IMR-90 (cell line): ENCODE results near the gene MRPS34. TPM values are rescaled to one million over a fixed set of nuclear protein-coding genes. Genes with fewer than 3 reads are reported as not detected.

Experiments used
- ATAC-seq: fragments of 200-7000 bp; cut with Tn5 transposase; 2 replicates; pipeline ENCODE4 v1.9.1; 2020; ENCODE audit warnings: low read depth, mild to moderate bottlenecking, moderate library complexity
- BruUV-seq: library from RNA; stranded (reverse); fragments of 400-500 nt; replicated peaks from 2 replicates; lab custom pipeline; 2021; lab: Mats Ljungman, UMichigan
- CTCF ChIA-PET: fragments of 300-600 bp; formaldehyde crosslinking; extraction: SDS; loops from one replicate; lab custom pipeline; 2021; ENCODE audit warnings: antibody characterized with exemption; lab: Yijun Ruan, JAX
- POLR2A ChIA-PET: fragments of 300-600 bp; sonication (Branson Sonifier 250); formaldehyde crosslinking; loops from one replicate; lab custom pipeline; 2022; ENCODE audit warnings: antibody characterized with exemption; ENCODE audit not compliant: unreplicated experiment; lab: Charles Lee
- DNase-seq: peaks from one replicate; pipeline ENCODE4 v3.0.0; 2013
- H2AFZ ChIP-seq: replicated peaks from 2 replicates; pipeline ENCODE3; 2013; ENCODE audit warnings: low read length, mild to moderate bottlenecking; ENCODE audit not compliant: poor library complexity
- H2AK5ac ChIP-seq: 2 replicates; pipeline ENCODE4 v1.6.1; 2013; ENCODE audit warnings: low read depth, low read length, inconsistent platforms
- H2AK9ac ChIP-seq: replicated peaks from 2 replicates; pipeline ENCODE3; 2013; ENCODE audit warnings: mild to moderate bottlenecking, low read depth, low read length, moderate library complexity; ENCODE audit not compliant: poor library complexity
- H2BK120ac ChIP-seq: 2 replicates; pipeline ENCODE4 v1.6.1; 2013; ENCODE audit warnings: low read depth, low read length, inconsistent platforms
- H2BK15ac ChIP-seq: 3 replicates; pipeline ENCODE4 v1.6.1; 2013; ENCODE audit warnings: low read depth, low read length, inconsistent platforms
- H2BK20ac ChIP-seq: 2 replicates; pipeline ENCODE4 v1.6.1; 2013; ENCODE audit warnings: low read depth, mild to moderate bottlenecking, inconsistent platforms, low read length, moderate library complexity
- H2BK5ac ChIP-seq: 2 replicates; pipeline ENCODE4 v1.6.1; 2013; ENCODE audit warnings: mild to moderate bottlenecking, low read depth, low read length, inconsistent platforms; ENCODE audit not compliant: poor library complexity, severe bottlenecking
- H3K14ac ChIP-seq: replicated peaks from 2 replicates; pipeline ENCODE4 v1.6.1; 2013; ENCODE audit warnings: low read depth, low read length, inconsistent platforms
- H3K18ac ChIP-seq: 2 replicates; pipeline ENCODE4 v1.6.1; 2013; ENCODE audit warnings: low read depth, low read length, control low read depth
- H3K23ac ChIP-seq: 2 replicates; pipeline ENCODE4 v1.6.1; 2013; ENCODE audit warnings: low read depth, low read length, inconsistent platforms
- H3K27ac ChIP-seq: 2 replicates; pipeline ENCODE4 v1.5.1; 2013; ENCODE audit warnings: mild to moderate bottlenecking, control low read depth, low read length; ENCODE audit not compliant: insufficient read depth
- H3K27me3 ChIP-seq: 2 replicates; pipeline ENCODE4 v1.6.1; 2013; ENCODE audit warnings: low read length; ENCODE audit not compliant: control insufficient read depth, insufficient read depth
- H3K36me3 ChIP-seq: 2 replicates; pipeline ENCODE4 v1.6.1; 2013; ENCODE audit warnings: low read length, mixed read lengths; ENCODE audit not compliant: control insufficient read depth, insufficient read depth
- H3K4ac ChIP-seq: 2 replicates; pipeline ENCODE4 v1.6.1; 2013; ENCODE audit warnings: low read depth, low read length, inconsistent platforms
- H3K4me1 ChIP-seq: 2 replicates; pipeline ENCODE4 v1.6.1; 2013; ENCODE audit warnings: low read length, mixed read lengths; ENCODE audit not compliant: control insufficient read depth, insufficient read depth
- H3K4me2 ChIP-seq: 2 replicates; pipeline ENCODE4 v1.6.1; 2013; ENCODE audit warnings: low read depth, mild to moderate bottlenecking, control low read depth, low read length, moderate library complexity
- H3K4me3 ChIP-seq: 2 replicates; pipeline ENCODE4 v1.5.1; 2013; ENCODE audit warnings: low read depth, mild to moderate bottlenecking, control low read depth, low read length, moderate library complexity; ENCODE audit not compliant: insufficient read depth
- H3K56ac ChIP-seq: 2 replicates; pipeline ENCODE4 v1.6.1; 2013; ENCODE audit warnings: low read length, inconsistent platforms; ENCODE audit not compliant: insufficient read depth; ENCODE audit errors: extremely low read depth
- H3K79me1 ChIP-seq, 2 experiments: 2 replicates each; pipeline ENCODE4 v1.6.1; 2013; ENCODE audit warnings: low read length in 2 of 2, inconsistent platforms in 1 of 2, low read depth in 1 of 2
- H3K9ac ChIP-seq: 2 replicates; pipeline ENCODE4 v1.6.1; 2013; ENCODE audit warnings: low read depth, low read length, control low read depth
- H3K9me1 ChIP-seq: 2 replicates; pipeline ENCODE4 v1.6.1; 2013; ENCODE audit warnings: low read length, inconsistent platforms; ENCODE audit not compliant: insufficient read depth
- H3K9me3 ChIP-seq: 2 replicates; pipeline ENCODE4 v1.6.1; 2013; ENCODE audit warnings: low read length; ENCODE audit not compliant: control insufficient read depth, insufficient read depth
- H4K20me1 ChIP-seq: 2 replicates; pipeline ENCODE4 v1.6.1; 2013; ENCODE audit warnings: low read length, inconsistent platforms; ENCODE audit not compliant: insufficient read depth
- H4K5ac ChIP-seq: 2 replicates; pipeline ENCODE4 v1.6.1; 2013; ENCODE audit warnings: mild to moderate bottlenecking, low read depth, low read length, control low read depth
- H4K8ac ChIP-seq, 2 experiments: 2 replicates each; pipeline ENCODE4 v1.6.1; 2013; ENCODE audit warnings: low read depth in 2 of 2, low read length in 2 of 2, control low read depth in 1 of 2, inconsistent platforms in 1 of 2
- H4K91ac ChIP-seq: 2 replicates; pipeline ENCODE4 v1.6.1; 2013; ENCODE audit warnings: low read depth, low read length, inconsistent platforms; ENCODE audit not compliant: insufficient read depth
- BHLHE40 ChIP-seq: fragments of 150-350 bp; IDR thresholded peaks from 2 replicates; pipeline ENCODE4 v1.6.1; 2016; ENCODE audit warnings: mild to moderate bottlenecking, low read depth, low read length
- MAFK ChIP-seq: IDR thresholded peaks from 2 replicates; pipeline ENCODE4 v1.6.1; 2012; ENCODE audit warnings: low read depth, low read length, improper control_type of control experiment
- MAZ ChIP-seq: IDR thresholded peaks from 2 replicates; pipeline ENCODE4 v1.6.1; 2012; ENCODE audit warnings: low read depth, mild to moderate bottlenecking, low read length, improper control_type of control experiment, moderate library complexity, borderline replicate concordance
- NFE2L2 ChIP-seq: fragments of 150-350 bp; IDR thresholded peaks from 2 replicates; pipeline ENCODE4 v1.6.1; 2016; ENCODE audit warnings: low read depth, mild to moderate bottlenecking, low read length
- POLR2A ChIP-seq: IDR thresholded peaks from 2 replicates; pipeline ENCODE4 v1.6.1; 2012; ENCODE audit warnings: mild to moderate bottlenecking, low read depth, low read length
- RAD21 ChIP-seq: IDR thresholded peaks from 2 replicates; pipeline ENCODE4 v1.6.1; 2012; ENCODE audit warnings: low read length, improper control_type of control experiment
- RCOR1 ChIP-seq: IDR thresholded peaks from 2 replicates; pipeline ENCODE4 v1.6.1; 2012; ENCODE audit warnings: mild to moderate bottlenecking, low read length, improper control_type of control experiment; ENCODE audit not compliant: insufficient replicate concordance
- RFX5 ChIP-seq: IDR thresholded peaks from 2 replicates; pipeline ENCODE4 v1.8.0; 2012; ENCODE audit warnings: low read depth, mild to moderate bottlenecking, low read length, moderate library complexity
- SMC3 ChIP-seq: fragments of 150-350 bp; IDR thresholded peaks from 2 replicates; pipeline ENCODE4 v1.6.1; 2016; ENCODE audit warnings: low read depth, mild to moderate bottlenecking, antibody characterized with exemption, low read length, moderate library complexity
- USF2 ChIP-seq: fragments of 150-350 bp; IDR thresholded peaks from 2 replicates; pipeline ENCODE4 v1.6.1; 2017; ENCODE audit warnings: mild to moderate bottlenecking, antibody characterized with exemption, low read length, low read depth
- WGBS, 2 experiments: methylation state at CpG; one replicate each; pipeline versions ENCODE4 v1.1.5 to v1.1.7; 2013; ENCODE audit warnings: missing lambda C conversion rate in 2 of 2; ENCODE audit not compliant: insufficient read length in 1 of 2; ENCODE audit errors: extremely low coverage in 2 of 2; 5-methylcytosine and 5-hydroxymethylcytosine counted together
- dilution Hi-C: fragments of 300-500 bp; cut with HindIII; formaldehyde crosslinking; loops from one replicate; pipeline ENCODE4 v1.14.3; 2018; ENCODE audit warnings: low sequenced_read_pairs; ENCODE audit not compliant: unreplicated experiment
- in situ Hi-C: fragments of 300-500 bp; cut with MboI; formaldehyde crosslinking; loops from 3 replicates; pipeline ENCODE4 v1.14.3; 2019; ENCODE audit warnings: low sequenced_read_pairs, inconsistent platforms, mixed read lengths
- intact Hi-C: fragments of 100-400 bp; cut with micrococcal nuclease; formaldehyde crosslinking; loops from 2 replicates; pipeline ENCODE4 v1.10.0; 2022
- polyA plus RNA-seq, 3 experiments: library from polyadenylated mRNA; depleted of rRNA; stranded (reverse); fragments of >200 nt; gene quantifications; 2 replicates each; pipeline ENCODE4 v1.2.3, GENCODE V29; 2012; ENCODE audit warnings: low replicate concordance in 1 of 3
- total RNA-seq: library from RNA; depleted of rRNA; stranded (reverse); fragments of >200 nt; gene quantifications from 2 replicates; pipeline ENCODE4 v1.2.3, GENCODE V29; 2012
- TF ChIP-seq, protein P1 (sequence below): fragments of 150-350 bp; IDR thresholded peaks from 2 replicates; pipeline ENCODE4 v1.6.1; 2016; ENCODE audit warnings: low read depth, mild to moderate bottlenecking, low read length, moderate library complexity, borderline replicate concordance

MRPS34 gene
- total and polyA plus RNA-seq, 2 of the 4 experiments (the other 2 are of a cell fraction), result 68.5 to 80.4 TPM

DNA sequence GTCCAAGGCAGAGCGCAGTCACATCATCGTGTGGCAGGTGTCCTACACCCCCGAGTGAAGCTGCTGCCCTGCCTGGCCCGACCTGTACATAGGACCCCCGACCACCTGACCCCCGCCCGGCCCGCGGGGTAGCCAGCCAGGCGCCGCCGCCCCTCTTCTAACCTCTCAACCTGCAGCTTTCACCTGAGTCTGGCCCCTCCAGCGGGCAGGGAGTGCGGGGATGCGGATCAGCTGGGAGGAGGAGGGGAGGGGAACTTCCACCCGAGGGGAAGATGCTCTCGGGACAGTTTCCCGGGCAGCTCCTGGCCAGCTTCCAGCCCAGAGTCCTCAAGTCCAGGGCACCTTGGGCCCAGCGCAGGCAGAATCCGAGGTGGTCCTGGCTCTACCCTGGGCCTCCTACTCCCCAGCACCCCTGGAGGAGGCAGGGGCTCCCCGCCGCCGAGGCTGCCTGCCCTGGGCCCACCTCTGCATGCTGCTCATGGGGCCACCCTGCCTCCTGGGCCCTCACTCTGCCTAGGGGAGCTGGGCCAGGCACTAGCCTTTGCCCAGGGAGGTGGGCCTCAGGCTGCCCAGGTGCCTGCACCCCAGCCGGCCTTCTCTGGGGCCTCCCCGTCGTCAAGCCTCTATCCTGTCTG is 4.0 kb downstream of the MRPS34 start:
- POLR2A ChIA-PET, result no interaction called here
- Histone ChIP-seq H2AK5ac (no peak overlapping the region), H4K20me1 (peaks cover 25% of the 10 kb centered on the region), H2BK5ac (no peak overlapping the region), H3K4me2 (no peak overlapping the region), H2AK9ac (no peak overlapping the region), H3K27me3 (no peaks in the 10 kb centered on the region), H2BK20ac (no peak overlapping the region), H3K23ac (no peak overlapping the region), H3K27ac (no peak overlapping the region), H4K8ac (no peak overlapping the region), H3K56ac (no peak overlapping the region), H3K9ac (no peak overlapping the region), H2BK15ac (no peak overlapping the region), H3K9me3 (no peaks in the 10 kb centered on the region), H3K4ac (no peak overlapping the region), H2AFZ (no peak overlapping the region), H3K79me1 (peaks cover 7 to 32% of the 10 kb centered on the region in 2 experiments; a peak in 3 of 4 replicates), H3K18ac (no peak overlapping the region), H3K14ac (no peak overlapping the region), H4K5ac (no peak overlapping the region), H3K4me3 (no peak overlapping the region), H2BK120ac (no peak overlapping the region), H3K36me3 (peaks cover 54% of the 10 kb centered on the region), H4K91ac (no peak overlapping the region), H3K4me1 (peaks cover 5% of the 10 kb centered on the region), H3K9me1 (no peaks in the 10 kb centered on the region)
- 88% methylated on average over 6 of the region's 26 CpGs; no CpG with 5 or more reads in 1 of the 2 experiments for WGBS, 2 experiments
- in situ Hi-C loops (no loop called here), dilution Hi-C loops (no loop called here), intact Hi-C loops (no loop called here)
- no peak for ATAC-seq
- TF ChIP-seq POLR2A, result no peak
- TF ChIP-seq MAZ, result no peak
- TF ChIP-seq BHLHE40, result no peak
- no peak for TF ChIP-seq USF2
- no peak for TF ChIP-seq NFE2L2
- no peak for TF ChIP-seq SMC3
- no peak for TF ChIP-seq RAD21
- TF ChIP-seq, protein P1, sequence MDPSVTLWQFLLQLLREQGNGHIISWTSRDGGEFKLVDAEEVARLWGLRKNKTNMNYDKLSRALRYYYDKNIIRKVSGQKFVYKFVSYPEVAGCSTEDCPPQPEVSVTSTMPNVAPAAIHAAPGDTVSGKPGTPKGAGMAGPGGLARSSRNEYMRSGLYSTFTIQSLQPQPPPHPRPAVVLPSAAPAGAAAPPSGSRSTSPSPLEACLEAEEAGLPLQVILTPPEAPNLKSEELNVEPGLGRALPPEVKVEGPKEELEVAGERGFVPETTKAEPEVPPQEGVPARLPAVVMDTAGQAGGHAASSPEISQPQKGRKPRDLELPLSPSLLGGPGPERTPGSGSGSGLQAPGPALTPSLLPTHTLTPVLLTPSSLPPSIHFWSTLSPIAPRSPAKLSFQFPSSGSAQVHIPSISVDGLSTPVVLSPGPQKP, result no peak
- no peak for TF ChIP-seq MAFK
- TF ChIP-seq RCOR1, result no peak
- no peak for TF ChIP-seq RFX5
- CTCF ChIA-PET, result no interaction called here
- no peak for DNase-seq
- TSS peak; percentile 57 for BruUV-seq
